ENCODE measurements around the gene VPS50.

VPS50 gene

GRCh38 chr7:93373537-93373936, 141.4 kb downstream of the VPS50 start:
- no peak for DNase-seq (ENCODE audit: extremely low read depth, insufficient read length)
- Histone ChIP-seq H3K36me3 (ENCODE audit: control insufficient read depth, insufficient read depth, low read length) (no peaks in the 10 kb centered on the region), H3K27me3 (replicated peaks; ENCODE audit: control insufficient read depth, insufficient read depth, low read length) (no peaks in the 10 kb centered on the region), H3K4me3 (replicated peaks; ENCODE audit: low read depth, low read length) (no peak overlapping the region)
- TF ChIP-seq, protein P1, sequence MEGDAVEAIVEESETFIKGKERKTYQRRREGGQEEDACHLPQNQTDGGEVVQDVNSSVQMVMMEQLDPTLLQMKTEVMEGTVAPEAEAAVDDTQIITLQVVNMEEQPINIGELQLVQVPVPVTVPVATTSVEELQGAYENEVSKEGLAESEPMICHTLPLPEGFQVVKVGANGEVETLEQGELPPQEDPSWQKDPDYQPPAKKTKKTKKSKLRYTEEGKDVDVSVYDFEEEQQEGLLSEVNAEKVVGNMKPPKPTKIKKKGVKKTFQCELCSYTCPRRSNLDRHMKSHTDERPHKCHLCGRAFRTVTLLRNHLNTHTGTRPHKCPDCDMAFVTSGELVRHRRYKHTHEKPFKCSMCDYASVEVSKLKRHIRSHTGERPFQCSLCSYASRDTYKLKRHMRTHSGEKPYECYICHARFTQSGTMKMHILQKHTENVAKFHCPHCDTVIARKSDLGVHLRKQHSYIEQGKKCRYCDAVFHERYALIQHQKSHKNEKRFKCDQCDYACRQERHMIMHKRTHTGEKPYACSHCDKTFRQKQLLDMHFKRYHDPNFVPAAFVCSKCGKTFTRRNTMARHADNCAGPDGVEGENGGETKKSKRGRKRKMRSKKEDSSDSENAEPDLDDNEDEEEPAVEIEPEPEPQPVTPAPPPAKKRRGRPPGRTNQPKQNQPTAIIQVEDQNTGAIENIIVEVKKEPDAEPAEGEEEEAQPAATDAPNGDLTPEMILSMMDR (IDR thresholded peaks at IDR 0.05; ENCODE audit: insufficient read depth, low read length, poor library complexity, severe bottlenecking), result no peak

- H3K27me3 ChIP-seq (replicated peaks; ENCODE audit: control insufficient read depth, insufficient read depth, low read length), result no peaks in the 10 kb centered on the region
- peak; percentile 15 for DNase-seq (ENCODE audit: extremely low read depth, insufficient read length)
- no peaks in the 10 kb centered on the region for H3K36me3 ChIP-seq (ENCODE audit: control insufficient read depth, insufficient read depth, low read length)
- H3K4me3 ChIP-seq (replicated peaks; ENCODE audit: low read depth, low read length), result no peak overlapping the region
- TF ChIP-seq, protein P1 (IDR thresholded peaks at IDR 0.05; ENCODE audit: insufficient read depth, low read length, poor library complexity, severe bottlenecking), result peak; percentile 86
Observed at GRCh38 chr7:93374345-93374940, 142.3 kb downstream of the VPS50 start.

- TF ChIP-seq, protein P1 (IDR thresholded peaks at IDR 0.05; ENCODE audit: insufficient read depth, low read length, poor library complexity, severe bottlenecking), result no peak
- DNase-seq (ENCODE audit: extremely low read depth, insufficient read length), result no peak
- Histone ChIP-seq H3K27me3 (replicated peaks; ENCODE audit: control insufficient read depth, insufficient read depth, low read length) (no peaks in the 10 kb centered on the region), H3K36me3 (ENCODE audit: control insufficient read depth, insufficient read depth, low read length) (no peaks in the 10 kb centered on the region), H3K4me3 (replicated peaks; ENCODE audit: low read depth, low read length) (no peak overlapping the region)
Observed at GRCh38 chr7:93375603-93376002, 143.4 kb downstream of the VPS50 start.

GRCh38 chr7:93378131-93378760, 146.1 kb downstream of the VPS50 start:
- DNase-seq (ENCODE audit: extremely low read depth, insufficient read length), result no peak
- TF ChIP-seq, protein P1 (IDR thresholded peaks at IDR 0.05; ENCODE audit: insufficient read depth, low read length, poor library complexity, severe bottlenecking), result no peak

GRCh38 chr7:93382362-93382761, 150.2 kb downstream of the VPS50 start:
- TF ChIP-seq, protein P1 (IDR thresholded peaks at IDR 0.05; ENCODE audit: insufficient read depth, low read length, poor library complexity, severe bottlenecking), result no peak
- no peaks in the 10 kb centered on the region for H3K36me3 ChIP-seq (ENCODE audit: control insufficient read depth, insufficient read depth, low read length)
- H3K4me3 ChIP-seq (replicated peaks; ENCODE audit: low read depth, low read length), result no peak overlapping the region
- no peaks in the 10 kb centered on the region for H3K27me3 ChIP-seq (replicated peaks; ENCODE audit: control insufficient read depth, insufficient read depth, low read length)
- DNase-seq (ENCODE audit: extremely low read depth, insufficient read length), result no peak

More at GRCh38 chr7:93378131-93378760, 146.1 kb downstream of the VPS50 start:
- Histone ChIP-seq H3K27me3 (replicated peaks; ENCODE audit: control insufficient read depth, insufficient read depth, low read length) (no peaks in the 10 kb centered on the region), H3K4me3 (replicated peaks; ENCODE audit: low read depth, low read length) (no peak overlapping the region), H3K36me3 (ENCODE audit: control insufficient read depth, insufficient read depth, low read length) (no peaks in the 10 kb centered on the region)
